ENCODE data around the gene ZNF791. TPM values are rescaled to one million over a fixed set of nuclear protein-coding genes. Genes with fewer than 3 reads are reported as not detected.

Gene ZNF791
- total RNA-seq, 4 donors from 2014 or later, result 18.6 to 31.1 (median 22.5) TPM

DNA sequence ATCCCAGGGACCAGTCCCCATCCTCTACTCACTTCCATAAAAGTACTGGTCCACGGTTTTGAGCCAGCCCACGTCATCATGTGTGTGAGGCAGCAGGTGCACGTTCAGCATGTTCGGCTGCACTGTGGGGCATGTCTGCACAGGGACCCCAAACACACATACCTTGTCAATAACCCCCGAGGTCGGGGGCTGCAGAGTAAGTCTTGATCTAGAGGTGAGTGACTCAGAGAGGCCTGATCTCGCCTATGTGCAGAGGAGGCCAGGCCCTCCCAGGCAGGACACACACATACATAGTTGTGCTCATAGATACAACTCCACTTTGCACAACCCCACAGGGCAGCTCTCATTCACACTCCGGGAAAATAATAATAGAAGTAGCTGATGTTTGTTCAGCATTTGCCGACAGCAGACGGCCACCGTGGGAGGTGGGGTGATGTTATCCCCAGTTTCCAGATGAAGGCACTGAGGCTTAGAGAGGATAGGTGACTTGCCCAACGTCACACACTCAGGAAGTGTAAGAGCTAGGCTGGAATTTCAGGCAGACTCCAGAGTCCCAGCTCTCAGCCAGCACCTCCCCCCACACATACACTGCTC lies 55.0 kb downstream of the ZNF791 start:
- TF ChIP-seq, protein P1, sequence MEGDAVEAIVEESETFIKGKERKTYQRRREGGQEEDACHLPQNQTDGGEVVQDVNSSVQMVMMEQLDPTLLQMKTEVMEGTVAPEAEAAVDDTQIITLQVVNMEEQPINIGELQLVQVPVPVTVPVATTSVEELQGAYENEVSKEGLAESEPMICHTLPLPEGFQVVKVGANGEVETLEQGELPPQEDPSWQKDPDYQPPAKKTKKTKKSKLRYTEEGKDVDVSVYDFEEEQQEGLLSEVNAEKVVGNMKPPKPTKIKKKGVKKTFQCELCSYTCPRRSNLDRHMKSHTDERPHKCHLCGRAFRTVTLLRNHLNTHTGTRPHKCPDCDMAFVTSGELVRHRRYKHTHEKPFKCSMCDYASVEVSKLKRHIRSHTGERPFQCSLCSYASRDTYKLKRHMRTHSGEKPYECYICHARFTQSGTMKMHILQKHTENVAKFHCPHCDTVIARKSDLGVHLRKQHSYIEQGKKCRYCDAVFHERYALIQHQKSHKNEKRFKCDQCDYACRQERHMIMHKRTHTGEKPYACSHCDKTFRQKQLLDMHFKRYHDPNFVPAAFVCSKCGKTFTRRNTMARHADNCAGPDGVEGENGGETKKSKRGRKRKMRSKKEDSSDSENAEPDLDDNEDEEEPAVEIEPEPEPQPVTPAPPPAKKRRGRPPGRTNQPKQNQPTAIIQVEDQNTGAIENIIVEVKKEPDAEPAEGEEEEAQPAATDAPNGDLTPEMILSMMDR (IDR thresholded peaks at IDR 0.05), result no peak
- TF ChIP-seq POLR2A (IDR thresholded peaks at IDR 0.05), result no peak
- DNase-seq (ENCODE audit: low spot score in 2 of 2), result no peak
- H3K4me3 ChIP-seq (ENCODE audit: low read depth, poor library complexity, severe bottlenecking), result peak overlapping the region; percentile 75
- intact Hi-C loops (cut with DNase I; ENCODE audit: low total_unique reads), result no loop called here
- 28 to 33% methylated on average over 8 to 11 of the region's 12 CpGs for WGBS, 2 donors

DNA sequence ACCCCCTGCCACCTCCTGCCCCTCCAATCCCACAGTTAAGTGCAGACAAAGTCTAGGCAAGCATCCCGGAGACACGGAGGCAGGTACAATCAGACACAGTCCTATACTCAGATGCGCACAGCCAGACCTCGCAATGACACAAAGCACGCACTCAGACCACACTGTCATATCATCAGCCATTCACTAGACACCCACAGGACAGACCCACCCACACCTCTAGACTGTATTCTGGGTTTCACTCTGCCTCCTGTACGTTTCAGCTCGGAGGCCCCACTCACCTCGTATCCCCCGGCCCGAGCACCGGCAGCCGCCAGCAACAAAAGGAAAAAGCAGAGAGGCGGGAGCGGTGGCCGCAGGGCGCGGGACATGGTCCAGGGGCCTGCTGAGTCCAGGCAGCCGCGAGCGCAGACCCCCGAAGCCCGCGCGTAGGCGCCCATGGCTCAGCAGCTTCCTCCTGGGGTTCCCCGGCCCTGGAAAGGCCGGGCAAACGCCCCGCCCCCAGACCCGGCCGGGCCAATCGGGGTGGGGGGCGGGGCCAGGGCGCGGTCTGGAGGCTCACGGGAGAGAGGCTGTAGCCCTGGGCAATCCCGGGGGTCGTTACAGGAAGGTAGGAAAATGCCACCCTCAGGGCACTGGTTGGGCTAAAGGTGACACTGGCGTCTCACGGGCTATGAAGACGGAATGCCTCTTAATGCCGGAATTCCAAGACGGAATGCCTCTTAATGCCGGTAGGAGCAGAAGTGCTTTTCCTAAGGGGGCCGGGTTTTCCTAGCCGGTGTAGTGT lies 55.7 kb downstream of the ZNF791 start, which contains the start of the genes MAN2B1 and WDR83:
Gene MAN2B1 (minus strand): TSS at position 478 of the 784 bp plus-strand sequence. CDS start 41 bp downstream, at position 437.
Gene WDR83 (plus strand): TSS at position 543 of the 784 bp plus-strand sequence. CDS start 2,984 bp downstream, outside the sequence.
- intact Hi-C loops (cut with DNase I; ENCODE audit: low total_unique reads), result no loop called here
- peak within 1 kb of the TSS; percentile 75 for H3K4me3 ChIP-seq (ENCODE audit: low read depth, poor library complexity, severe bottlenecking)
- 0 to 1% methylated on average over 34 to 40 of the region's 46 CpGs for WGBS, 2 donors
- peak; percentile 63 to 93 for DNase-seq (ENCODE audit: low spot score in 2 of 2)
- TF ChIP-seq, protein P1 (IDR thresholded peaks at IDR 0.05), result no peak
- no peak for TF ChIP-seq POLR2A (IDR thresholded peaks at IDR 0.05)

GRCh38 chr19:12667731-12668302 lies 57.1 kb downstream of the ZNF791 start:
- TF ChIP-seq, protein P1 (IDR thresholded peaks at IDR 0.05), result no peak
- no peak for TF ChIP-seq POLR2A (IDR thresholded peaks at IDR 0.05)

GRCh38 chr19:12668346-12668745 lies 57.6 kb downstream of the ZNF791 start:
- no peak for TF ChIP-seq POLR2A (IDR thresholded peaks at IDR 0.05)
- TF ChIP-seq, protein P1 (IDR thresholded peaks at IDR 0.05), result no peak

More at GRCh38 chr19:12667731-12668302, 57.1 kb downstream of the ZNF791 start:
- DNase-seq (ENCODE audit: low spot score in 2 of 2), result no peak
- H3K4me3 ChIP-seq (ENCODE audit: low read depth, poor library complexity, severe bottlenecking), result no peak overlapping the region
- WGBS, 2 donors, result 66% methylated on average over 4 of the region's 4 CpGs
- intact Hi-C loops (cut with DNase I; ENCODE audit: low total_unique reads), result no loop called here

DNA sequence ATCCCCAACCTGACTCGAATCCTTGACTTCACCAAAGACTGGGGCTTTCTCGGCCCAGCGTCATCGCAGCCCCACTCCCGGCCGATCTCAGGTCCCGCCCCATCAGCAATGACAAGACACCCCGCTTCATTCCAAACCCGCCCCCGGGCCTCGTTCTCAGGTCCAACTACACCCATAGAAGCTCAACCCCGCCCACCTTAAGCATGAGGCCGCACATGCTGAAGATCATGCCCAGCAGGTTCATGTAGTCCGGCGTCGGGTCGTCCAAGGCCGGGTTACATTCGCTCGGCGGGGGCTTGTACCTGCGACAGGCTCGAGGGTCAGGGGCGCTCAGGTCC lies 58.2 kb downstream of the ZNF791 start:
- peak; percentile 62 to 93 for DNase-seq (ENCODE audit: low spot score in 2 of 2)
- 1% methylated on average over 15 to 16 of the region's 24 CpGs for WGBS, 2 donors
- H3K4me3 ChIP-seq (ENCODE audit: low read depth, poor library complexity, severe bottlenecking), result peak overlapping the region; percentile 78
- intact Hi-C loops (cut with DNase I; ENCODE audit: low total_unique reads), result no loop called here
- no peak for TF ChIP-seq POLR2A (IDR thresholded peaks at IDR 0.05)
- TF ChIP-seq, protein P1 (IDR thresholded peaks at IDR 0.05), result no peak

More at GRCh38 chr19:12668346-12668745, 57.6 kb downstream of the ZNF791 start:
- no peak for DNase-seq (ENCODE audit: low spot score in 2 of 2)
- intact Hi-C loops (cut with DNase I; ENCODE audit: low total_unique reads), result no loop called here
- H3K4me3 ChIP-seq (ENCODE audit: low read depth, poor library complexity, severe bottlenecking), result no peak overlapping the region
- WGBS, 2 donors, result 63 to 70% methylated on average over 8 of the region's 8 CpGs

Data from lower leg skin (tissue), 4 donors.